Neutrophil (primary cell): ENCODE results near the gene CADM4.

Source experiments
- H3K27ac ChIP-seq: fragments of 200-600 bp; sonication (generic); 2 replicates; pipeline ENCODE4 v1.5.1; 2016; ENCODE audit warnings: mild to moderate bottlenecking, moderate library complexity
- H3K27me3 ChIP-seq: fragments of 200-600 bp; sonication (generic); 2 replicates; pipeline ENCODE4 v1.6.0; 2016; ENCODE audit warnings: mild to moderate bottlenecking
- H3K36me3 ChIP-seq: fragments of 200-600 bp; sonication (generic); 2 replicates; pipeline ENCODE4 v1.5.1; 2017
- H3K4me1 ChIP-seq, 2 experiments: fragments of 200-600 bp in 1 of 2; sonication (generic) in 1 of 2; 1 replicate in 1 of 2; 2 replicates in 1 of 2; pipeline versions ENCODE4 v1.5.1 to v1.6.1; 2013 to 2016; ENCODE audit warnings: low read depth in 1 of 2, low read length in 1 of 2, mild to moderate bottlenecking in 1 of 2, moderate library complexity in 1 of 2; ENCODE audit not compliant: control insufficient read depth in 1 of 2, insufficient read depth in 1 of 2
- H3K4me3 ChIP-seq, 2 experiments: fragments of 200-600 bp in 1 of 2; sonication (generic) in 1 of 2; 1 replicate in 1 of 2; 2 replicates in 1 of 2; pipeline ENCODE4 v1.5.1; 2013 to 2016; ENCODE audit warnings: low read depth in 1 of 2, low read length in 1 of 2, mild to moderate bottlenecking in 1 of 2, moderate library complexity in 1 of 2
- H3K9me3 ChIP-seq: fragments of 200-600 bp; sonication (generic); 2 replicates; pipeline ENCODE4 v1.5.1; 2016
- TF ChIP-seq, protein P1 (sequence below): fragments of 200-600 bp; sonication (generic); IDR thresholded peaks from 2 replicates; pipeline ENCODE4 v1.5.1; 2016; ENCODE audit warnings: antibody characterized with exemption

Gene CADM4

DNA sequence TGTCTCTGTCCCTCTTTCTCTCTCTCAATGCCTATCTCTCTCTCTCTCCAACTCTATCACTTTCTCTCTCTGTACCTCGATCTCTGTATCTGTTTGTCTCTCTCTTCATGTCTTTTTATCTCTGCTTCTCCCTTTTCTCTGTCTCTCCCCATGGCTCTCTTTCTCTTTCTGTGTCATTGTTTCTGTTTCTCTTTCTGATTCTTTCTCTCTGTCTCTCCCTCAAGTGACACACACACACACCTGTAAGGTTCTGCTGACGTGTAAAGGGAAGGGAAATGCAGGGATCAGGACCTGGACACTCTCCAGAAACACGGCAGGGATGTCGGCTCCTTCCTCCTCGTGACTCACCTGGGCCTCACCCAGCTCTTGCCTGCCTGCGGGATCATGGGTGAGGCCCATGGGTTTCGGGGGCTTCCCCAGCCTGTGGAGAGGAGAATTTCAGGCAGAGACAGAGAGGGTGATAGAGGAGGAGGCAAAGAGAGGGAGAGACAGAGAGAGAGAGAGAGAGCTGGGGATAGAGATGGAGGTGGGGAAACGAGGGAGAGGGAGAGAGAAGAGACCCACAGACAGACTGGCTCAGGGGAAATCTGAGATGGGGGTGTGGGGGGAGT is 35.7 kb upstream of the CADM4 start:
- Histone ChIP-seq H3K27ac (peak overlapping the region; percentile 99), H3K4me3 (peak overlapping the region; percentile 46 to 48), H3K9me3 (no peaks in the 10 kb centered on the region), H3K36me3 (no peaks in the 10 kb centered on the region), H3K27me3 (no peaks in the 10 kb centered on the region), H3K4me1 (peaks cover 63% of the 10 kb centered on the region in 2 experiments)
- TF ChIP-seq, protein P1, sequence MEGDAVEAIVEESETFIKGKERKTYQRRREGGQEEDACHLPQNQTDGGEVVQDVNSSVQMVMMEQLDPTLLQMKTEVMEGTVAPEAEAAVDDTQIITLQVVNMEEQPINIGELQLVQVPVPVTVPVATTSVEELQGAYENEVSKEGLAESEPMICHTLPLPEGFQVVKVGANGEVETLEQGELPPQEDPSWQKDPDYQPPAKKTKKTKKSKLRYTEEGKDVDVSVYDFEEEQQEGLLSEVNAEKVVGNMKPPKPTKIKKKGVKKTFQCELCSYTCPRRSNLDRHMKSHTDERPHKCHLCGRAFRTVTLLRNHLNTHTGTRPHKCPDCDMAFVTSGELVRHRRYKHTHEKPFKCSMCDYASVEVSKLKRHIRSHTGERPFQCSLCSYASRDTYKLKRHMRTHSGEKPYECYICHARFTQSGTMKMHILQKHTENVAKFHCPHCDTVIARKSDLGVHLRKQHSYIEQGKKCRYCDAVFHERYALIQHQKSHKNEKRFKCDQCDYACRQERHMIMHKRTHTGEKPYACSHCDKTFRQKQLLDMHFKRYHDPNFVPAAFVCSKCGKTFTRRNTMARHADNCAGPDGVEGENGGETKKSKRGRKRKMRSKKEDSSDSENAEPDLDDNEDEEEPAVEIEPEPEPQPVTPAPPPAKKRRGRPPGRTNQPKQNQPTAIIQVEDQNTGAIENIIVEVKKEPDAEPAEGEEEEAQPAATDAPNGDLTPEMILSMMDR = no peak

DNA sequence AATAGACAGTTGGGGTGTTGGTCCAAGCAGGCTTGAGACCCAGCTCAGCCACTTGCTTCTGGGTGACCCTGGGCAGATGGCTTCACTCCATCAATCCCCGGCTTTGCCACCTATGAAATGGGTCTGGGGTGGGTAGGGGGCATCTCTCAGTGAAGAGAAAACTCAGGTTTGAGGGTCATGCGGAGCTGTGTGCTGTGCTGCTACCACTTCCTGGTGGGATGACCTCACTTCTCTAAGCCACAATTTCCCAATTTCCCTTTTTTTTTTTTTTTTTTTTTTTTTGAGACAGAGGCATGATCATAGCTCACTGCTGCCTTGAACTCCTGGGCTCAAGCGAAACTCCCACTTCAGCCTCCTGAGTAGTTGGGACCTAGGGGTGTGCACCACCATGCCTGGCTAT is 34.9 kb upstream of the CADM4 start:
- H3K36me3 ChIP-seq = no peaks in the 10 kb centered on the region
- H3K4me3 ChIP-seq = peak overlapping the region; percentile 46 to 48
- TF ChIP-seq, protein P1 = no peak
- peaks cover 67 to 69% of the 10 kb centered on the region in 2 experiments for H3K4me1 ChIP-seq
- H3K27ac ChIP-seq = peak overlapping the region; percentile 99
- H3K9me3 ChIP-seq = no peaks in the 10 kb centered on the region
- H3K27me3 ChIP-seq = no peaks in the 10 kb centered on the region

- Histone ChIP-seq H3K4me1 (peaks cover 67 to 69% of the 10 kb centered on the region in 2 experiments), H3K36me3 (no peaks in the 10 kb centered on the region), H3K27me3 (no peaks in the 10 kb centered on the region), H3K9me3 (no peaks in the 10 kb centered on the region), H3K4me3 (peak overlapping the region; percentile 46 to 48), H3K27ac (peak overlapping the region; percentile 99)
- TF ChIP-seq, protein P1 = no peak
Measured at GRCh38 chr19:43674183-43674582, 34.5 kb upstream of the CADM4 start.

- Histone ChIP-seq H3K27ac (peak overlapping the region; percentile 99), H3K4me1 (peaks cover 67 to 69% of the 10 kb centered on the region in 2 experiments), H3K9me3 (no peaks in the 10 kb centered on the region), H3K27me3 (no peaks in the 10 kb centered on the region), H3K36me3 (no peaks in the 10 kb centered on the region), H3K4me3 (peak overlapping the region; percentile 46 to 48)
- TF ChIP-seq, protein P1 = no peak
Measured at GRCh38 chr19:43673637-43674036, 34.0 kb upstream of the CADM4 start.

- H3K27me3 ChIP-seq = no peaks in the 10 kb centered on the region
- peaks cover 77 to 82% of the 10 kb centered on the region in 2 experiments for H3K4me1 ChIP-seq
- TF ChIP-seq, protein P1 = no peak
- peak overlapping the region; percentile 99 for H3K27ac ChIP-seq
- H3K4me3 ChIP-seq = peak overlapping the region; percentile 6 to 85
- peaks cover 13% of the 10 kb centered on the region for H3K36me3 ChIP-seq
- H3K9me3 ChIP-seq = peaks cover 4% of the 10 kb centered on the region
Measured at GRCh38 chr19:43672061-43672679, 32.5 kb upstream of the CADM4 start.
